A673 (cell line): ENCODE measurements around the gene PCLO. TPM values are rescaled to one million over a fixed set of nuclear protein-coding genes. Genes with fewer than 3 reads are reported as not detected.

Experiments used
- BruUV-seq: library from RNA; stranded (reverse); fragments of 400-500 nt; replicated peaks from 2 replicates; lab custom pipeline; 2021; lab: Mats Ljungman, UMichigan
- CTCF ChIA-PET: fragments of 300-600 bp; sonication (Branson Sonifier 250); formaldehyde crosslinking; loops from one replicate; lab custom pipeline; 2022; ENCODE audit warnings: antibody characterized with exemption; lab: Charles Lee
- POLR2A ChIA-PET: fragments of 300-600 bp; sonication (Branson Sonifier 250); formaldehyde crosslinking; loops from one replicate; lab custom pipeline; 2022; ENCODE audit warnings: antibody characterized with exemption; ENCODE audit not compliant: low non-redundant PET; lab: Charles Lee
- DNase-seq: peaks from one replicate; pipeline ENCODE4 v3.0.0-alpha.2; 2015; ENCODE audit warnings: low spot score
- H3K27ac ChIP-seq: fragments of 200-600 bp; sonication (generic); 2 replicates; pipeline ENCODE4 v1.5.1; 2016; ENCODE audit warnings: mixed run types, low read depth, mild to moderate bottlenecking, mixed read lengths, antibody characterized with exemption, low read length; ENCODE audit not compliant: poor library complexity, severe bottlenecking
- H3K27me3 ChIP-seq: fragments of 200-600 bp; sonication (generic); replicated peaks from 2 replicates; pipeline ENCODE4 v1.6.1; 2017; ENCODE audit warnings: mixed run types, low read depth, mild to moderate bottlenecking, mixed read lengths, antibody characterized with exemption, low read length; ENCODE audit not compliant: insufficient read depth, poor library complexity
- H3K36me3 ChIP-seq: fragments of 200-600 bp; sonication (generic); 2 replicates; pipeline ENCODE4 v1.6.1; 2016; ENCODE audit warnings: mixed run types, mild to moderate bottlenecking, mixed read lengths, antibody characterized with exemption, low read length; ENCODE audit not compliant: insufficient read depth, poor library complexity, severe bottlenecking
- H3K4me1 ChIP-seq: fragments of 200-600 bp; sonication (generic); 2 replicates; pipeline ENCODE4 v1.6.1; 2017; ENCODE audit warnings: mixed run types, mild to moderate bottlenecking, mixed read lengths, antibody characterized with exemption, low read length; ENCODE audit not compliant: insufficient read depth, poor library complexity, severe bottlenecking
- H3K4me3 ChIP-seq: fragments of 200-600 bp; sonication (generic); 2 replicates; pipeline ENCODE4 v1.5.1; 2016; ENCODE audit warnings: low read depth, mixed run types, mild to moderate bottlenecking, mixed read lengths, low read length; ENCODE audit not compliant: poor library complexity, severe bottlenecking
- H3K9me3 ChIP-seq: fragments of 200-600 bp; sonication (generic); 2 replicates; pipeline ENCODE4 v1.6.1; 2016; ENCODE audit warnings: mixed run types, low read depth, mild to moderate bottlenecking, mixed read lengths, antibody characterized with exemption, low read length; ENCODE audit not compliant: poor library complexity, severe bottlenecking
- CTCF ChIP-seq: fragments of 300-800, 200-600 bp; sonication (generic); conservative IDR thresholded peaks from 2 replicates; pipeline ENCODE4 v1.5.1; 2017; ENCODE audit warnings: low read depth, mild to moderate bottlenecking, antibody characterized with exemption, low read length, moderate library complexity, mixed read lengths
- EZH2 ChIP-seq: fragments of 200-600 bp; sonication (generic); IDR thresholded peaks from 2 replicates; pipeline ENCODE4 v1.6.1; 2017; ENCODE audit warnings: borderline replicate concordance, low read depth, mild to moderate bottlenecking, mixed read lengths, antibody characterized with exemption, low read length; ENCODE audit not compliant: poor library complexity, severe bottlenecking
- intact Hi-C: fragments of 100-400 bp; cut with micrococcal nuclease; formaldehyde crosslinking; loops from one replicate; pipeline ENCODE4 v1.10.0; 2022; ENCODE audit not compliant: unreplicated experiment
- total RNA-seq: library from RNA; stranded (reverse); gene quantifications from 2 replicates; pipeline ENCODE4 v1.2.3, GENCODE V29; 2021

PCLO gene
- total RNA-seq, 1 experiment from 2014 or later: 2.1 TPM

GRCh38 chr7:83119494-83119893, 43.2 kb downstream of the PCLO start:
- BruUV-seq: no TSS peak
- intact Hi-C loops: no loop called here
- H3K27me3 ChIP-seq: no peaks in the 10 kb centered on the region
- H3K4me1 ChIP-seq: no peaks in the 10 kb centered on the region
- H3K36me3 ChIP-seq: no peaks in the 10 kb centered on the region
- H3K27ac ChIP-seq: no peak overlapping the region
- POLR2A ChIA-PET: no interaction called here
- no peaks in the 10 kb centered on the region for H3K9me3 ChIP-seq
- TF ChIP-seq EZH2 (no peak), CTCF (no peak)
- CTCF ChIA-PET: no interaction called here
- H3K4me3 ChIP-seq: no peak overlapping the region
- no peak for DNase-seq

GRCh38 chr7:83119026-83119382, 43.7 kb downstream of the PCLO start:
- H3K4me3 ChIP-seq: no peak overlapping the region
- ChIA-PET POLR2A (no interaction called here), CTCF (no interaction called here)
- H3K36me3 ChIP-seq: no peaks in the 10 kb centered on the region
- no peaks in the 10 kb centered on the region for H3K27me3 ChIP-seq
- H3K9me3 ChIP-seq: no peaks in the 10 kb centered on the region
- DNase-seq: no peak
- no peaks in the 10 kb centered on the region for H3K4me1 ChIP-seq
- no peak for TF ChIP-seq CTCF
- no peak for TF ChIP-seq EZH2
- intact Hi-C loops: no loop called here
- no peak overlapping the region for H3K27ac ChIP-seq
- BruUV-seq: no TSS peak

- Histone ChIP-seq H3K27me3 (no peaks in the 10 kb centered on the region), H3K4me1 (no peaks in the 10 kb centered on the region), H3K4me3 (no peak overlapping the region), H3K9me3 (no peaks in the 10 kb centered on the region), H3K36me3 (no peaks in the 10 kb centered on the region), H3K27ac (no peak overlapping the region)
- no peak for TF ChIP-seq EZH2
- TF ChIP-seq CTCF: no peak
- no peak for DNase-seq
- POLR2A ChIA-PET: no interaction called here
- intact Hi-C loops: no loop called here
- no TSS peak for BruUV-seq
- CTCF ChIA-PET: no interaction called here
These were observed 44.2 kb downstream of the PCLO start for GRCh38 chr7:83118347-83119025.
